NCI-H748 treated with DMSO at 0.1 percent for 48 hours (cell line): ENCODE data around the gene SAMD9L.
"Not testable (repeated sequence)": the region's sequence is repeated elsewhere in the genome, so short reads cannot be mapped to it uniquely, and the experiment has no call there.

Source experiments
- DNase-seq: peaks from one replicate; lab custom pipeline; 2025; lab: John Stamatoyannopoulos, UW

SAMD9L gene

GRCh38 chr7:93146036-93146435 is 2.1 kb downstream of the SAMD9L start:
- no peak for DNase-seq

GRCh38 chr7:93145354-93145753 is 2.8 kb downstream of the SAMD9L start:
- DNase-seq = no peak

GRCh38 chr7:93142127-93142526 is 6.1 kb downstream of the SAMD9L start:
- no peak for DNase-seq

- no peak for DNase-seq
These were observed 7.5 kb downstream of the SAMD9L start for GRCh38 chr7:93140582-93141191.

- no peak for DNase-seq
These were observed 9.6 kb downstream of the SAMD9L start for GRCh38 chr7:93138576-93138975.

GRCh38 chr7:93133005-93133404 is 15.2 kb downstream of the SAMD9L start:
- no peak for DNase-seq

- no peak for DNase-seq
These were observed 16.0 kb downstream of the SAMD9L start for GRCh38 chr7:93132216-93132615.

GRCh38 chr7:93126954-93127353 is 21.2 kb downstream of the SAMD9L start:
- DNase-seq = not testable (repeated sequence)

- DNase-seq = not testable (repeated sequence)
These were observed 24.7 kb downstream of the SAMD9L start for GRCh38 chr7:93123532-93123931.

GRCh38 chr7:93120592-93121549 is 27.3 kb downstream of the SAMD9L start:
- DNase-seq = no peak

- no peak for DNase-seq
These were observed 28.8 kb downstream of the SAMD9L start for GRCh38 chr7:93119191-93119905.

- peak; percentile 80 for DNase-seq
These were observed 30.2 kb downstream of the SAMD9L start, which contains the start of gene SAMD9 for GRCh38 chr7:93117852-93118530. SAMD9 (minus strand) TSS chr7:93117979; CDS start chr7:93106097, 11,882 bp downstream.

- peak; percentile 4 for DNase-seq
These were observed 30.9 kb downstream of the SAMD9L start for GRCh38 chr7:93117327-93117726.

GRCh38 chr7:93115796-93116195 is 32.4 kb downstream of the SAMD9L start:
- no peak for DNase-seq

- DNase-seq = no peak
These were observed 40.2 kb downstream of the SAMD9L start for GRCh38 chr7:93108003-93108402.

GRCh38 chr7:93097388-93097787 is 50.8 kb downstream of the SAMD9L start:
- no peak for DNase-seq

GRCh38 chr7:93092757-93093370 is 55.3 kb downstream of the SAMD9L start:
- DNase-seq = no peak
